ENCODE data around the gene CSNK1D. TPM values are rescaled to one million over a fixed set of nuclear protein-coding genes. Genes with fewer than 3 reads are reported as not detected.

CSNK1D gene
- total and polyA plus RNA-seq, 8 donors = 47.1 to 107 (median 66.0) TPM

- H3K4me3 ChIP-seq = no peak overlapping the region
- WGBS, 2 donors = 60 to 71% methylated on average over 26 to 27 of the region's 27 CpGs
- FAIRE-seq (no peak), ATAC-seq (no peak), DNase-seq (no peak)
- H3K36me3 ChIP-seq = no peaks in the 10 kb centered on the region
- TF ChIP-seq, protein P1, sequence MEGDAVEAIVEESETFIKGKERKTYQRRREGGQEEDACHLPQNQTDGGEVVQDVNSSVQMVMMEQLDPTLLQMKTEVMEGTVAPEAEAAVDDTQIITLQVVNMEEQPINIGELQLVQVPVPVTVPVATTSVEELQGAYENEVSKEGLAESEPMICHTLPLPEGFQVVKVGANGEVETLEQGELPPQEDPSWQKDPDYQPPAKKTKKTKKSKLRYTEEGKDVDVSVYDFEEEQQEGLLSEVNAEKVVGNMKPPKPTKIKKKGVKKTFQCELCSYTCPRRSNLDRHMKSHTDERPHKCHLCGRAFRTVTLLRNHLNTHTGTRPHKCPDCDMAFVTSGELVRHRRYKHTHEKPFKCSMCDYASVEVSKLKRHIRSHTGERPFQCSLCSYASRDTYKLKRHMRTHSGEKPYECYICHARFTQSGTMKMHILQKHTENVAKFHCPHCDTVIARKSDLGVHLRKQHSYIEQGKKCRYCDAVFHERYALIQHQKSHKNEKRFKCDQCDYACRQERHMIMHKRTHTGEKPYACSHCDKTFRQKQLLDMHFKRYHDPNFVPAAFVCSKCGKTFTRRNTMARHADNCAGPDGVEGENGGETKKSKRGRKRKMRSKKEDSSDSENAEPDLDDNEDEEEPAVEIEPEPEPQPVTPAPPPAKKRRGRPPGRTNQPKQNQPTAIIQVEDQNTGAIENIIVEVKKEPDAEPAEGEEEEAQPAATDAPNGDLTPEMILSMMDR (IDR thresholded peaks at IDR 0.05) = no peak
- no peak overlapping the region for H3K27ac ChIP-seq
- H3K9me3 ChIP-seq = no peaks in the 10 kb centered on the region
- no peaks in the 10 kb centered on the region for H3K27me3 ChIP-seq
- no peaks in the 10 kb centered on the region for H3K4me1 ChIP-seq
- intact Hi-C loops (cut with DNase I) = no loop called here
These were observed 36.4 kb upstream of the CSNK1D start for GRCh38 chr17:82309656-82310570.

DNA sequence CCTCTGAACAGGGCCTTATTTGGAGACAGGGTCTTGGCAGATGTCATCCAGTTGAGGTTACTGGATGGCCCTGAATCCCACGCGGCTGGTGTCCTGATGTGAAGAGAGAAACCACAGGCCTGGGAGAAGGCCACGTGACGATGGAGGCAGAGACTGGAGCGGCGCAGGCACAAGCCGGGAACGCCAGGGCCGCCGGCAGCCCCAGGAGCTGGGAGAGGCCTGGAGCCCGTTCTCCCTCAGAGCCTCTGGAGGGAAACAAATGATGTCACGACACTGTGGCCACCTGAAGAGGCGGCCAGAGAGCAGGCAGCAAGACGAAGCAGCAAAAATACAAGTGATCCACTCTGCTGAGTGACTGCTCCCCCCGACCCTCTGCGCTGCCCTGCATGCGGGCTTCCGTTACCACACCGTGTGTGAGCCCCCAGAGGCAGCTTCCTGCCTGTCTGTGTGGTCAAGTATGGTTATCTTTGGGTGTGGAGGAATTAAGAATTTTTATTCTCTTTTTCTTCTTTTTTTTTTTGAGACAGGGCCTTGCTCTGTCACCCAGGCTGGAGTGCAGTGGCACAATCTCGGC lies 32.3 kb upstream of the CSNK1D start:
- Histone ChIP-seq H3K9me3 (no peaks in the 10 kb centered on the region), H3K36me3 (no peaks in the 10 kb centered on the region), H3K27ac (no peak overlapping the region), H3K4me3 (no peak overlapping the region), H3K4me1 (no peaks in the 10 kb centered on the region), H3K27me3 (no peaks in the 10 kb centered on the region)
- no peak for DNase-seq
- intact Hi-C loops (cut with DNase I) = no loop called here
- TF ChIP-seq, protein P1 (IDR thresholded peaks at IDR 0.05) = no peak
- no peak for ATAC-seq
- FAIRE-seq = no peak
- WGBS, 2 donors = 84 to 91% methylated on average over 20 of the region's 20 CpGs

GRCh38 chr17:82304826-82305726 lies 31.6 kb upstream of the CSNK1D start:
- H3K4me1 ChIP-seq = no peaks in the 10 kb centered on the region
- TF ChIP-seq, protein P1 (IDR thresholded peaks at IDR 0.05) = no peak
- WGBS, 2 donors = 85 to 86% methylated on average over 23 of the region's 23 CpGs
- H3K27ac ChIP-seq = no peak overlapping the region
- H3K27me3 ChIP-seq = no peaks in the 10 kb centered on the region
- no peak for FAIRE-seq
- H3K9me3 ChIP-seq = no peaks in the 10 kb centered on the region
- intact Hi-C loops (cut with DNase I) = no loop called here
- no peak for ATAC-seq
- no peak overlapping the region for H3K4me3 ChIP-seq
- H3K36me3 ChIP-seq = no peaks in the 10 kb centered on the region
- DNase-seq = no peak

- intact Hi-C loops (cut with DNase I) = no loop called here
- no peak for FAIRE-seq
These were observed 30.7 kb upstream of the CSNK1D start for GRCh38 chr17:82303944-82304808.

More at GRCh38 chr17:82303944-82304808, 30.7 kb upstream of the CSNK1D start:
- Histone ChIP-seq H3K4me1 (no peaks in the 10 kb centered on the region), H3K9me3 (no peaks in the 10 kb centered on the region), H3K4me3 (no peak overlapping the region), H3K27ac (no peak overlapping the region), H3K27me3 (no peaks in the 10 kb centered on the region), H3K36me3 (no peaks in the 10 kb centered on the region)
- ATAC-seq (no peak), DNase-seq (peak in 2 of 6 donors; percentile 58 to 68)
- TF ChIP-seq, protein P1 (IDR thresholded peaks at IDR 0.05) = no peak
- WGBS, 2 donors = 78 to 79% methylated on average over 15 to 26 of the region's 26 CpGs

All from pancreas (tissue), 10 donors.